ENCODE measurements around the gene CHIA. TPM values are rescaled to one million over a fixed set of nuclear protein-coding genes. Genes with fewer than 3 reads are reported as not detected.
"Not testable (repeated sequence)": the region's sequence is repeated elsewhere in the genome, so short reads cannot be mapped to it uniquely, and the experiment has no call there.

CHIA gene
- total RNA-seq, 1 donor from 2014 or later: not detected

DNA sequence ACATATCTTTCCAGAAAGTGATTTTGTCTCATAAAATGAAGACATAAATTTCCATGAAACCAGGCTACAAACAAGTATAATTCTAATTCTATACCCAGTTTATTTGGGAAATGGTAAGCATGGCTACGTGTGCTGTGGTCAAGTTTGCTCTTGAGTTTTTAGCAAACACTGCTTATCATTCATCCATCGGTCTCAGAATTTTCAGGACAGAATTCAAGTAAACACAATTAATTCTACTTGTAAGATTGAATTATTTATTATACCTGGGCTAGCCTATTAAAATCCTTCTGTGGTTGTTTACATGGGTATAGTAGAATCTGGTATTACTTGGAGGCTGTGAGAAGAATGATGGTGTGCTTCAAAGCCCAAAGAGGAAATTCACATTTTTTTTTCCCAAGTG is 68.3 kb downstream of the CHIA start:
- H3K36me3 ChIP-seq (ENCODE audit: control insufficient read depth in 3 of 3, insufficient read depth in 3 of 3, low read length in 3 of 3): no peaks in the 10 kb centered on the region
- H3K27ac ChIP-seq (ENCODE audit: low read depth, low read length): no peak overlapping the region
- no peaks in the 10 kb centered on the region for H3K4me1 ChIP-seq (ENCODE audit: control insufficient read depth in 3 of 3, insufficient read depth in 3 of 3, low read length in 3 of 3)
- H3K27me3 ChIP-seq (ENCODE audit: control insufficient read depth in 3 of 3, insufficient read depth in 3 of 3, low read length in 3 of 3): no peaks in the 10 kb centered on the region
- H3K9me3 ChIP-seq (ENCODE audit: control insufficient read depth in 3 of 3, low read length in 3 of 3): no peaks in the 10 kb centered on the region
- no peak overlapping the region for H3K9ac ChIP-seq (ENCODE audit: low read depth in 1 of 3, low read length in 3 of 3)
- no peak overlapping the region for H3K4me3 ChIP-seq (ENCODE audit: low read length in 3 of 3)

DNA sequence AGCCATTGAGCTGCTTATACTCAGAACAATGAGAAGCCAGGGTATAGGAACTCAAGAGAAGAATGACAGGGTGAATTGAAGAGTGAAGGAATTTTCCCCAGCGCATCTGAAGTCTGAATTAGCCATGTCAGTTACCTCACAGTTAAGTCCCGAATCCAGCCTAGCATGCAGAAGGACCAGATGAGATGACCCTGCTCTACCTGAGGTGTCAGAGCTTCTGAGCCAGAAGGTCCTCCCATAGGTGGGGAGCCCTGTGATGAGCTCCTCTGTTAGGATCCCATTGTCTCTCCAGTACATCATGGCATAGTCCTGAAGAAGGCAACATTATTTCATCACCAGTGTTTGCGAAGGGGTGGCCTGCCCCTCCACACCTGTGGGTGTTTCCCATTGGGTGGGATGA is 68.7 kb downstream of the CHIA start:
- Histone ChIP-seq H3K27me3 (ENCODE audit: control insufficient read depth in 3 of 3, insufficient read depth in 3 of 3, low read length in 3 of 3) (no peaks in the 10 kb centered on the region), H3K4me1 (ENCODE audit: control insufficient read depth in 3 of 3, insufficient read depth in 3 of 3, low read length in 3 of 3) (no peaks in the 10 kb centered on the region), H3K27ac (ENCODE audit: low read depth, low read length) (no peak overlapping the region), H3K4me3 (ENCODE audit: low read length in 3 of 3) (no peak overlapping the region), H3K36me3 (ENCODE audit: control insufficient read depth in 3 of 3, insufficient read depth in 3 of 3, low read length in 3 of 3) (no peaks in the 10 kb centered on the region), H3K9me3 (ENCODE audit: control insufficient read depth in 3 of 3, low read length in 3 of 3) (no peaks in the 10 kb centered on the region), H3K9ac (ENCODE audit: low read depth in 1 of 3, low read length in 3 of 3) (no peak overlapping the region)

DNA sequence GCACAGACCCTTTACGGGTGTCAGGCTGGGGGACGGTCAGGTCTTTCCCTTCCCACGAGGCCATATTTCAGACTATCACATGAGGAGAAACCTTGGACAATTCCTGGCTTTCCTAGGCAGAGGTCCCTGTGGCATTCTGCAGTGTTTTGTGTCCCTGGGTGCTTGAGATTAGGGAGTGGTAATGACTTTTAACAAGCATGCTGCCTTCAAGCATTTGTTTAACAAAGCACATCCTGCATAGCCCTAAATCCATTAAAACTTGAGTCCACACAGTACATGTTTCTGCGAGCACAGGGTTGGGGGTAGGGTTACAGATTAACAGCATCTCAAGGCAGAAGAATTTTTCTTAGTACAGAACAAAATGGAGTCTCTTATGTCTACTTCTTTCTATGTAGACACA is 69.6 kb downstream of the CHIA start:
- H3K9me3 ChIP-seq (ENCODE audit: control insufficient read depth in 3 of 3, low read length in 3 of 3); H3K4me3 ChIP-seq (ENCODE audit: low read length in 3 of 3); H3K4me1 ChIP-seq (ENCODE audit: control insufficient read depth in 3 of 3, insufficient read depth in 3 of 3, low read length in 3 of 3); H3K27me3 ChIP-seq (ENCODE audit: control insufficient read depth in 3 of 3, insufficient read depth in 3 of 3, low read length in 3 of 3); H3K36me3 ChIP-seq (ENCODE audit: control insufficient read depth in 3 of 3, insufficient read depth in 3 of 3, low read length in 3 of 3); H3K27ac ChIP-seq (ENCODE audit: low read depth, low read length); H3K9ac ChIP-seq (ENCODE audit: low read depth in 1 of 3, low read length in 3 of 3): not testable (repeated sequence)

DNA sequence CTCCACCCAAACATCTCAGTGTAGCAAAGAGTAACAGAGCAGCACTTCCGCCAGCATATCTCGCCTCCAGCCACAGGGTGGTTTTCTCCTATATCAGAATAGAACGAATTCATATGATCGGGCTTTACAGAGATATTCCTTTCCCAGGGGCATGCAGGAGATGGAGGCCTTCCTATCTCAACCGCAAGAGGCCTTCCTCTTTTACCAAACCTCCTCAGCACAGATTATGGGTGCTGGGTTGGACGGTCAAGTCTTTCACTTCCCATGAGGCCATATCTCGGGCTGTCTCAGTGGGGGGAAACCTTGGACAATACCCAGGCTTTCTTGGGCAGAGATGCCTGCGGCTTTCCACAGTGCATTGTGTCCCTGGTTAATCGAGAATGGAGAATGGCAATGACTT is 71.1 kb downstream of the CHIA start:
- no peak overlapping the region for H3K9ac ChIP-seq (ENCODE audit: low read depth in 1 of 3, low read length in 3 of 3)

DNA sequence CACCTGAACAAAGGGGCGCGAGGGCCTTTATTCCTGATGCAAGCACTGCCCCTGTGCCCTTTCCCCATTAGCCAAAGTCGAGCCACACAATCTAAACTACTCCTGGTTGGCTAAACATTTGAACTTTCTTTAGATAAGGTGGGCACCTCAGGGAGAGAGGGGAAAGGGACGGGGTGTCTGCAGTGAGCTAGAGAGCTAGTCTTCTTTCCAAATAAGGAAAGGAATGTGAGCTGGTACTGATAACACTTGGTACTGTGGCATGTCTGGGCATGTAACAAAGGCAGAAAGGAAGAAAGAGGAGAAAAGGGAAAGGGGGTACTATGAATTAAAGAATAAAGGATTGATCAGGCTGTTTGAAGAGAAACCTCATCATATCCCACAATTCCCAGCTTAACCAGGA is 74.0 kb downstream of the CHIA start:
- Histone ChIP-seq H3K27me3 (ENCODE audit: control insufficient read depth in 3 of 3, insufficient read depth in 3 of 3, low read length in 3 of 3) (peaks cover 0 to 12% (median 2%) of the 10 kb centered on the region in 3 donors), H3K27ac (ENCODE audit: low read depth, low read length) (no peak overlapping the region), H3K9ac (ENCODE audit: low read depth in 1 of 3, low read length in 3 of 3) (no peak overlapping the region)

More for the DNA sequence above, 71.1 kb downstream of the CHIA start:
- Histone ChIP-seq H3K27ac (ENCODE audit: low read depth, low read length) (no peak overlapping the region), H3K36me3 (ENCODE audit: control insufficient read depth in 3 of 3, insufficient read depth in 3 of 3, low read length in 3 of 3) (no peaks in the 10 kb centered on the region), H3K4me1 (ENCODE audit: control insufficient read depth in 3 of 3, insufficient read depth in 3 of 3, low read length in 3 of 3) (no peaks in the 10 kb centered on the region), H3K4me3 (ENCODE audit: low read length in 3 of 3) (no peak overlapping the region), H3K27me3 (ENCODE audit: control insufficient read depth in 3 of 3, insufficient read depth in 3 of 3, low read length in 3 of 3) (no peaks in the 10 kb centered on the region), H3K9me3 (ENCODE audit: control insufficient read depth in 3 of 3, low read length in 3 of 3) (no peaks in the 10 kb centered on the region)

DNA sequence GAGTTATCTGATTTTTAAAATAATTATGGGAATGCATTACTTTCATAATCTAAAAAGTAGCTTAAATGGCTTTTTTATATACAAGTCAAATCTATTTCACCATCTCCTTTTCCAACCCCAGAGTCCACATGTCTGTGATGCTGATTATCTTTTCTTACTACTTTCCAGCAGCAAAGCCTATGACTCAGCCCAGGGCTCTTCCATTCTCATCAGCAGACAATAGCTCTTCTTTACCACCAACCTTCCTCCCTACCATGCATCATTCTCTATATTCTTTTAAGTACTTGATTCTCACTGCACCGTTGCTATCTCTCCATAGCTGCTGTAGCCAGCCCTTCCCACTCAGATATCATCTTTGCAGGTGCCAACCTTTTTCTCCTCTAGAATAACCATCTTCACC is 75.6 kb downstream of the CHIA start:
- H3K4me3 ChIP-seq (ENCODE audit: low read length in 3 of 3): no peak overlapping the region
- no peak overlapping the region for H3K9ac ChIP-seq (ENCODE audit: low read depth in 1 of 3, low read length in 3 of 3)
- H3K36me3 ChIP-seq (ENCODE audit: control insufficient read depth in 3 of 3, insufficient read depth in 3 of 3, low read length in 3 of 3): no peaks in the 10 kb centered on the region
- H3K4me1 ChIP-seq (ENCODE audit: control insufficient read depth in 3 of 3, insufficient read depth in 3 of 3, low read length in 3 of 3): no peaks in the 10 kb centered on the region
- H3K9me3 ChIP-seq (ENCODE audit: control insufficient read depth in 3 of 3, low read length in 3 of 3): no peaks in the 10 kb centered on the region
- H3K27ac ChIP-seq (ENCODE audit: low read depth, low read length): no peak overlapping the region
- H3K27me3 ChIP-seq (ENCODE audit: control insufficient read depth in 3 of 3, insufficient read depth in 3 of 3, low read length in 3 of 3): peaks cover 0 to 12% (median 2%) of the 10 kb centered on the region in 3 donors

More for the DNA sequence above, 74.0 kb downstream of the CHIA start:
- no peaks in the 10 kb centered on the region for H3K9me3 ChIP-seq (ENCODE audit: control insufficient read depth in 3 of 3, low read length in 3 of 3)
- H3K36me3 ChIP-seq (ENCODE audit: control insufficient read depth in 3 of 3, insufficient read depth in 3 of 3, low read length in 3 of 3): no peaks in the 10 kb centered on the region
- H3K4me1 ChIP-seq (ENCODE audit: control insufficient read depth in 3 of 3, insufficient read depth in 3 of 3, low read length in 3 of 3): no peaks in the 10 kb centered on the region
- no peak overlapping the region for H3K4me3 ChIP-seq (ENCODE audit: low read length in 3 of 3)

DNA sequence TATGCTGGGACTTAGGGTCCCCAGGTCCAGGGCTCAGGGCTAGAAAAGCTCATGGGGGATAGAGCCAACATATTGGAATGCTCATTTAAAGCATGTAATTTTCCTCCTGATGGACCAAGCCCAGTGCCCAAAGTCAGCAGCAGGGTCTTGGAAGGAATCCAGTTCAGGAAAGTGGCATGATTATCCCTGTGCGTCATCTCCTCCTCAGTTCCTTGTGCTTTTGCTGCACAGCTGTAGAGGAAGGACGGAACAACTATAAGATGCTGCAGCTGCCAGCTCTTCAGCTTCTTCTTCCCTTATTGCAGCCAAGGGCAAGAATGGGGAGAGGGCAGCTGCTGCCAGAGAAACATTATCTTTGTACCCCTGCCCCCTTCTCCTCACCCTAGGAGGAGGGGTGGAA is 78.5 kb downstream of the CHIA start:
- Histone ChIP-seq H3K4me1 (ENCODE audit: control insufficient read depth in 3 of 3, insufficient read depth in 3 of 3, low read length in 3 of 3) (no peaks in the 10 kb centered on the region), H3K9me3 (ENCODE audit: control insufficient read depth in 3 of 3, low read length in 3 of 3) (no peaks in the 10 kb centered on the region), H3K9ac (ENCODE audit: low read depth in 1 of 3, low read length in 3 of 3) (no peak overlapping the region), H3K27ac (ENCODE audit: low read depth, low read length) (no peak overlapping the region), H3K4me3 (ENCODE audit: low read length in 3 of 3) (no peak overlapping the region), H3K27me3 (ENCODE audit: control insufficient read depth in 3 of 3, insufficient read depth in 3 of 3, low read length in 3 of 3) (peaks cover 0 to 12% (median 2%) of the 10 kb centered on the region in 3 donors), H3K36me3 (ENCODE audit: control insufficient read depth in 3 of 3, insufficient read depth in 3 of 3, low read length in 3 of 3) (no peaks in the 10 kb centered on the region)

DNA sequence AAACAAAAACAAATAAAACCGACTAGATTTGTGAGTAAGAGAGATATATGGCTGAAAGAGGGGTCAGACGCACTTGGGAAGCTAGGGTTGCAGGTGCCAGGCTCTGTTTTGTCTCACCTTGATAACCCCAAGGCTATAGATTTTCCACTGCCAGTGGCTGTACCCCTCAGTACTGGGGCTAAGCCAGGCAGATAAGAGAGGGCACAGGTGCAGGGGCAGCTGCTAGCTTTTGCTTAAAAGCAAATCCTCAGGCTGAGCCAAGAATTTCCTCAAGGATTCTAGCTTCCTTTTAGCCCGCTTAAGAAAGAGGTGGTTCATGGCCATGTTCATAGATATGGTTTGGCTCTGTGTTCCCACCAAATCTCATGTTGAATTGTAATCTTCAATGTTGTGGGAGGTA is 79.0 kb downstream of the CHIA start:
- Histone ChIP-seq H3K36me3 (ENCODE audit: control insufficient read depth in 3 of 3, insufficient read depth in 3 of 3, low read length in 3 of 3) (no peaks in the 10 kb centered on the region), H3K27me3 (ENCODE audit: control insufficient read depth in 3 of 3, insufficient read depth in 3 of 3, low read length in 3 of 3) (peaks cover 0 to 12% (median 2%) of the 10 kb centered on the region in 3 donors), H3K27ac (ENCODE audit: low read depth, low read length) (no peak overlapping the region), H3K9me3 (ENCODE audit: control insufficient read depth in 3 of 3, low read length in 3 of 3) (no peaks in the 10 kb centered on the region), H3K4me3 (ENCODE audit: low read length in 3 of 3) (no peak overlapping the region), H3K4me1 (ENCODE audit: control insufficient read depth in 3 of 3, insufficient read depth in 3 of 3, low read length in 3 of 3) (no peaks in the 10 kb centered on the region), H3K9ac (ENCODE audit: low read depth in 1 of 3, low read length in 3 of 3) (no peak overlapping the region)

Small RNA genes lying within 50 kb of the gene (small RNA-seq; reads per million reads assigned to genes)
- not detected for gene AL356387.2

Other genes with a start within 250 kb of the CHIA start
- 38.1 TPM for gene DRAM2, start 150.8 kb upstream of the CHIA start, total RNA-seq
- gene CEPT1, start 150.6 kb upstream of the CHIA start, total RNA-seq: 54.3 TPM
- gene DENND2D, start 90.2 kb upstream of the CHIA start, total RNA-seq: 3.7 TPM
- 1.0 TPM for gene CHI3L2, start 63.1 kb upstream of the CHIA start, total RNA-seq
- 0.52 TPM for gene OVGP1, start 136.9 kb downstream of the CHIA start, total RNA-seq
- 13.0 TPM for gene WDR77, start 158.4 kb downstream of the CHIA start, total RNA-seq
- 265 TPM for gene ATP5PB, start 158.6 kb downstream of the CHIA start, total RNA-seq
- under 0.01 TPM for gene C1orf162, start 183.1 kb downstream of the CHIA start, total RNA-seq
- gene ADORA3, start 212.8 kb downstream of the CHIA start, total RNA-seq: 0.52 TPM
- gene TMIGD3, start 212.8 kb downstream of the CHIA start, total RNA-seq: 1.6 TPM

Data from skeletal muscle tissue (tissue), 5 donors.